Stimulated activated CD4-positive, alpha-beta T cell treated with anti-CD3 and anti-CD28 coated beads, Interleukin-1b, Interleukin-23, amount 100 ng/mL, for 24 hours (primary cell): ENCODE results near the gene OPCML.

Experiments
- DNase-seq, 4 experiments: peaks; one replicate each; pipeline ENCODE4 v3.0.0-alpha.2; 2020; ENCODE audit warnings: low read depth in 4 of 4, low spot score in 1 of 4

The OPCML gene

GRCh38 chr11:133202816-133203215, 329.5 kb downstream of the OPCML start:
- DNase-seq: no peak

GRCh38 chr11:133198438-133198837, 333.9 kb downstream of the OPCML start:
- no peak for DNase-seq

GRCh38 chr11:133197425-133197824, 334.9 kb downstream of the OPCML start:
- no peak for DNase-seq

GRCh38 chr11:133191931-133192330, 340.4 kb downstream of the OPCML start:
- DNase-seq: no peak

GRCh38 chr11:133181667-133182066, 350.6 kb downstream of the OPCML start:
- DNase-seq: no peak

- no peak for DNase-seq
Measured at GRCh38 chr11:133181066-133181465, 351.2 kb downstream of the OPCML start.

- DNase-seq: no peak
Measured at GRCh38 chr11:133180201-133180600, 352.1 kb downstream of the OPCML start.

GRCh38 chr11:133176748-133177147, 355.6 kb downstream of the OPCML start:
- DNase-seq: no peak

GRCh38 chr11:133175103-133175502, 357.2 kb downstream of the OPCML start:
- no peak for DNase-seq

GRCh38 chr11:133173810-133174412, 358.4 kb downstream of the OPCML start:
- DNase-seq: no peak

GRCh38 chr11:133172349-133172748, 360.0 kb downstream of the OPCML start:
- DNase-seq: no peak

- DNase-seq: no peak
Measured at GRCh38 chr11:133171374-133171773, 360.9 kb downstream of the OPCML start.

- DNase-seq: no peak
Measured at GRCh38 chr11:133168016-133168415, 364.3 kb downstream of the OPCML start.

GRCh38 chr11:133166662-133167061, 365.6 kb downstream of the OPCML start:
- no peak for DNase-seq

- DNase-seq: no peak
Measured at GRCh38 chr11:133164986-133165385, 367.3 kb downstream of the OPCML start.

- no peak for DNase-seq
Measured at GRCh38 chr11:133163463-133164419, 368.6 kb downstream of the OPCML start.

- DNase-seq: no peak
Measured at GRCh38 chr11:133162227-133162626, 370.1 kb downstream of the OPCML start.

GRCh38 chr11:133160754-133161153, 371.5 kb downstream of the OPCML start:
- DNase-seq: no peak

- no peak for DNase-seq
Measured at GRCh38 chr11:133156986-133157745, 375.1 kb downstream of the OPCML start.

- no peak for DNase-seq
Measured at GRCh38 chr11:133154781-133155180, 377.5 kb downstream of the OPCML start.

- DNase-seq: no peak
Measured at GRCh38 chr11:133154076-133154475, 378.2 kb downstream of the OPCML start.

GRCh38 chr11:133153031-133153430, 379.3 kb downstream of the OPCML start:
- no peak for DNase-seq
